Astrocyte (in vitro differentiated cells and primary cell): ENCODE data around the gene PNMA1. TPM values are rescaled to one million over a fixed set of nuclear protein-coding genes. Genes with fewer than 3 reads are reported as not detected.

Source experiments
- DNase-seq: peaks from one replicate; pipeline ENCODE4 v3.0.0-alpha.2; 2010; ENCODE audit warnings: low read depth
- FAIRE-seq: peaks from 2 replicates; lab custom pipeline; 2011; peaks lifted over from hg19 to GRCh38; lab: Jason Lieb, UNC
- H2AFZ ChIP-seq: 2 replicates; pipeline ENCODE4 v1.6.0; 2012; ENCODE audit warnings: low read depth, low read length, inconsistent platforms
- H3K27ac ChIP-seq: 2 replicates; pipeline ENCODE4 v1.5.1; 2011; ENCODE audit warnings: low read depth, low read length, inconsistent platforms
- H3K27me3 ChIP-seq: 2 replicates; pipeline ENCODE4 v1.6.0; 2011; ENCODE audit warnings: low read length, inconsistent platforms; ENCODE audit not compliant: insufficient read depth
- H3K36me3 ChIP-seq: 2 replicates; pipeline ENCODE4 v1.5.1; 2011; ENCODE audit warnings: low read length, inconsistent platforms; ENCODE audit not compliant: insufficient read depth
- H3K4me1 ChIP-seq: 2 replicates; pipeline ENCODE4 v1.5.1; 2011; ENCODE audit warnings: low read length, inconsistent platforms; ENCODE audit not compliant: insufficient read depth
- H3K4me2 ChIP-seq: 2 replicates; pipeline ENCODE4 v1.6.0; 2012; ENCODE audit warnings: low read length, inconsistent platforms
- H3K4me3 ChIP-seq: 2 replicates; pipeline ENCODE4 v1.5.1; 2011; ENCODE audit warnings: low read depth, mild to moderate bottlenecking, low read length, inconsistent platforms; ENCODE audit not compliant: insufficient read depth
- H3K79me2 ChIP-seq: 2 replicates; pipeline ENCODE4 v1.6.0; 2012; ENCODE audit warnings: mild to moderate bottlenecking, low read length, inconsistent platforms; ENCODE audit not compliant: insufficient read depth
- H3K9ac ChIP-seq: 2 replicates; pipeline ENCODE4 v1.6.0; 2012; ENCODE audit warnings: mild to moderate bottlenecking, low read length, inconsistent platforms
- H3K9me3 ChIP-seq: 2 replicates; pipeline ENCODE4 v1.5.1; 2012; ENCODE audit warnings: low read depth, mild to moderate bottlenecking, low read length, inconsistent platforms; ENCODE audit not compliant: insufficient read depth
- H4K20me1 ChIP-seq: 2 replicates; pipeline ENCODE4 v1.6.0; 2012; ENCODE audit warnings: low read length, inconsistent platforms; ENCODE audit not compliant: insufficient read depth
- H3K27ac Mint-ChIP-seq: one replicate; pipeline ENCODE4 v1.8.0; 2021; ENCODE audit warnings: mild to moderate bottlenecking, mixed read lengths; ENCODE audit not compliant: unreplicated experiment
- H3K27me3 Mint-ChIP-seq: one replicate; pipeline ENCODE4 v1.8.0; 2021; ENCODE audit warnings: low read depth, mixed read lengths; ENCODE audit not compliant: unreplicated experiment
- H3K36me3 Mint-ChIP-seq: one replicate; pipeline ENCODE4 v1.8.0; 2021; ENCODE audit warnings: low read depth, mixed read lengths; ENCODE audit not compliant: unreplicated experiment
- H3K4me1 Mint-ChIP-seq: one replicate; pipeline ENCODE4 v1.8.0; 2021; ENCODE audit warnings: low read depth, mixed read lengths; ENCODE audit not compliant: unreplicated experiment
- H3K4me3 Mint-ChIP-seq: one replicate; pipeline ENCODE4 v1.8.0; 2021; ENCODE audit warnings: mild to moderate bottlenecking, moderate library complexity, mixed read lengths; ENCODE audit not compliant: unreplicated experiment
- H3K9me3 Mint-ChIP-seq: one replicate; pipeline ENCODE4 v1.8.0; 2021; ENCODE audit warnings: mild to moderate bottlenecking, mixed read lengths; ENCODE audit not compliant: unreplicated experiment
- CTCF ChIP-seq: IDR thresholded peaks from 2 replicates; pipeline ENCODE4 v1.5.1; 2011; ENCODE audit warnings: low read depth, mild to moderate bottlenecking, inconsistent platforms, low read length, moderate library complexity; ENCODE audit not compliant: insufficient read depth
- EZH2 ChIP-seq: IDR thresholded peaks from 2 replicates; pipeline ENCODE4 v1.6.1; 2012; ENCODE audit warnings: mild to moderate bottlenecking, low read length, inconsistent platforms; ENCODE audit not compliant: insufficient read depth
- total RNA-seq: library from RNA; stranded (reverse); gene quantifications from 2 replicates; pipeline ENCODE4 v1.2.1, GENCODE V29; 2021

The PNMA1 gene
- total RNA-seq, 1 donor from 2014 or later = 67.4 TPM

- Histone ChIP-seq H3K4me2 (no peak overlapping the region), H3K79me2 (peaks cover 80% of the 10 kb centered on the region), H3K9ac (no peak overlapping the region), H3K4me3 (no peak overlapping the region), H3K36me3 (peaks cover 15% of the 10 kb centered on the region), H3K9me3 (no peaks in the 10 kb centered on the region), H3K27ac (no peak overlapping the region), H3K27me3 (no peaks in the 10 kb centered on the region), H4K20me1 (peaks cover 78% of the 10 kb centered on the region), H2AFZ (no peak overlapping the region), H3K4me1 (peaks cover 41% of the 10 kb centered on the region)
- no peaks in the 10 kb centered on the region for H3K27me3 Mint-ChIP-seq
- H3K4me3 Mint-ChIP-seq = no peak overlapping the region
- TF ChIP-seq CTCF (no peak), EZH2 (no peak)
- no peaks in the 10 kb centered on the region for H3K9me3 Mint-ChIP-seq
- H3K27ac Mint-ChIP-seq = no peak overlapping the region
- FAIRE-seq (no peak), DNase-seq (no peak)
- peaks cover 43% of the 10 kb centered on the region for H3K4me1 Mint-ChIP-seq
- H3K36me3 Mint-ChIP-seq = peaks cover 3% of the 10 kb centered on the region
Observed at GRCh38 chr14:73739174-73739898, 25.2 kb upstream of the PNMA1 start.

GRCh38 chr14:73738518-73739173, 24.5 kb upstream of the PNMA1 start:
- peaks cover 76% of the 10 kb centered on the region for H3K79me2 ChIP-seq
- peaks cover 38% of the 10 kb centered on the region for H3K4me1 Mint-ChIP-seq

More at GRCh38 chr14:73738518-73739173, 24.5 kb upstream of the PNMA1 start:
- no peak overlapping the region for H3K4me3 Mint-ChIP-seq
- Histone ChIP-seq H3K9ac (no peak overlapping the region), H3K4me3 (no peak overlapping the region), H3K9me3 (no peaks in the 10 kb centered on the region), H4K20me1 (peaks cover 74% of the 10 kb centered on the region), H3K36me3 (peaks cover 17% of the 10 kb centered on the region), H3K4me2 (no peak overlapping the region), H3K27ac (no peak overlapping the region), H3K4me1 (peaks cover 34% of the 10 kb centered on the region), H2AFZ (no peak overlapping the region), H3K27me3 (no peaks in the 10 kb centered on the region)
- no peak for DNase-seq
- H3K36me3 Mint-ChIP-seq = peaks cover 6% of the 10 kb centered on the region
- H3K9me3 Mint-ChIP-seq = no peaks in the 10 kb centered on the region
- no peaks in the 10 kb centered on the region for H3K27me3 Mint-ChIP-seq
- H3K27ac Mint-ChIP-seq = no peak overlapping the region
- no peak for FAIRE-seq
- TF ChIP-seq CTCF (no peak), EZH2 (no peak)
